Esophagus muscularis mucosa (tissue), 2 donors: Measurements from ENCODE around the gene BRCA2.

Experiments
- EP300 ChIP-seq: sonication (generic); formaldehyde crosslinking; IDR thresholded peaks from one replicate; pipeline ENCODE4 v1.6.1; 2017; ENCODE audit warnings: antibody characterized with exemption
- POLR2A ChIP-seq: fragments of 450-650 bp; IDR thresholded peaks from one replicate; pipeline ENCODE4 v1.6.1; 2017; ENCODE audit warnings: antibody characterized with exemption, moderate library complexity, mild to moderate bottlenecking, low read depth

DNA sequence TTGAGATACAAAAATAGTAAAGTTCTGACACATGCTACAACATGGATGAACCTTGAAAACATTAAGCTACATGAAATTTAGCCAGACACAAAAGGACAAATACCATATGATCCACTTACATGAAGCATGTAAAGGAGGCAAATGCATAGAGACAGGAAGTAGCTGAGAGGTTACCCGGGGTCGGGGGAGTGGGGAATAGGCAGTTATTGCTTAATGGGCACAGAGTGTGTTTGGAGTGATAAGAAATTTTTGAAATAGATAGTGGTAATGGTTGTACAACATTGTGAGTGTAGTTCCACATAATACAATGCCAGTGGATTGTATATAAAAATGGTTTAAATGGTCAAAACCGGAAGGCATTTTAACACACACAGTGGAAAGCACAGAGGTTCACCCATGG, 108.3 kb downstream of the BRCA2 start:
- no peak for TF ChIP-seq EP300
- TF ChIP-seq POLR2A = no peak
